GM06990 (cell line): ENCODE results near the gene GALC.

Experiments
- DNase-seq: peaks from one replicate; pipeline ENCODE4 v3.0.0-alpha.2; 2011; ENCODE audit not compliant: insufficient read length; ENCODE audit errors: extremely low read depth
- H3K27me3 ChIP-seq: replicated peaks from 2 replicates; pipeline ENCODE4 v1.6.0; 2011; ENCODE audit warnings: low read length; ENCODE audit not compliant: control insufficient read depth, insufficient read depth
- H3K36me3 ChIP-seq: 2 replicates; pipeline ENCODE4 v1.5.1; 2011; ENCODE audit warnings: low read length; ENCODE audit not compliant: control insufficient read depth, insufficient read depth
- H3K4me3 ChIP-seq: replicated peaks from 2 replicates; pipeline ENCODE4 v1.5.1; 2011; ENCODE audit warnings: low read depth, mild to moderate bottlenecking, control low read depth, low read length
- TF ChIP-seq, protein P1 (sequence below): IDR thresholded peaks from 2 replicates; pipeline ENCODE4 v1.5.1; 2011; ENCODE audit warnings: low read length, control low read depth, mild to moderate bottlenecking, inconsistent platforms; ENCODE audit not compliant: insufficient read depth, poor library complexity, severe bottlenecking

Gene GALC

DNA sequence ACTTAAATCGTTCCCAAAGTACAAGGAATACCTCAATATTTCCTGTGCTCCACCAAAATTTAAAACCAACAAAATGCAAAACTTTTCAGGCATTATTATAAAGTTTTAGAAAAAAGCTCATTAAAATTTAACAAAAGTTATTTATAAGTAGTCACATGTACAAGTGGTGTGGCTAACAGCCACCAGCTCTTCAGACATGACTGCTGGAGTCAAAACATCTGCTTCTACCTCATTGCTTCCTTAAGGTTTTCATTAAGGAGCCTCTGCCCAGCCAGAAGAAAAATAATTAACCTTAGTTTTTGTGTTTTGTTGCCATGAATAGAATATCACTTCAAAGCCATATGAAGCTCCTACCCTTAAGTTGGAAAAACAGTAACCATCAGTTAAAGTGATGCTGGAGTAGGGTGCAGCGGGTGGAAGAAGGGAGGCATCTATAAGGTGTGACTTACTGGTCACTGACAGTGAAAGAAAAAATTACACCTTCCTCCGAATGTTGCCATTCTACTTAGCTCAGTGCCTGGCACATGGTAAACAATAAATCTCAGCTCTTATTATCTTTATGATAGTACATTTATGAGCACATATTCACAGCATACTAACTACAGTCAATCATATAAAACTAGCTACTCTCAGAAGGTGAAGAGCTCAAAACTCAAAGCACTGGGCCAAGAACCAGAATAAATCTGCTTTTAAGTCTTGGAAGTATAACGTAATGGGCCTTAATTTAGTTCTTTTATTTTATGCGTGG lies 57.7 kb downstream of the GALC start:
- Histone ChIP-seq H3K27me3 (no peaks in the 10 kb centered on the region), H3K36me3 (no peaks in the 10 kb centered on the region), H3K4me3 (no peak overlapping the region)
- TF ChIP-seq, protein P1, sequence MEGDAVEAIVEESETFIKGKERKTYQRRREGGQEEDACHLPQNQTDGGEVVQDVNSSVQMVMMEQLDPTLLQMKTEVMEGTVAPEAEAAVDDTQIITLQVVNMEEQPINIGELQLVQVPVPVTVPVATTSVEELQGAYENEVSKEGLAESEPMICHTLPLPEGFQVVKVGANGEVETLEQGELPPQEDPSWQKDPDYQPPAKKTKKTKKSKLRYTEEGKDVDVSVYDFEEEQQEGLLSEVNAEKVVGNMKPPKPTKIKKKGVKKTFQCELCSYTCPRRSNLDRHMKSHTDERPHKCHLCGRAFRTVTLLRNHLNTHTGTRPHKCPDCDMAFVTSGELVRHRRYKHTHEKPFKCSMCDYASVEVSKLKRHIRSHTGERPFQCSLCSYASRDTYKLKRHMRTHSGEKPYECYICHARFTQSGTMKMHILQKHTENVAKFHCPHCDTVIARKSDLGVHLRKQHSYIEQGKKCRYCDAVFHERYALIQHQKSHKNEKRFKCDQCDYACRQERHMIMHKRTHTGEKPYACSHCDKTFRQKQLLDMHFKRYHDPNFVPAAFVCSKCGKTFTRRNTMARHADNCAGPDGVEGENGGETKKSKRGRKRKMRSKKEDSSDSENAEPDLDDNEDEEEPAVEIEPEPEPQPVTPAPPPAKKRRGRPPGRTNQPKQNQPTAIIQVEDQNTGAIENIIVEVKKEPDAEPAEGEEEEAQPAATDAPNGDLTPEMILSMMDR: no peak
- DNase-seq: no peak

DNA sequence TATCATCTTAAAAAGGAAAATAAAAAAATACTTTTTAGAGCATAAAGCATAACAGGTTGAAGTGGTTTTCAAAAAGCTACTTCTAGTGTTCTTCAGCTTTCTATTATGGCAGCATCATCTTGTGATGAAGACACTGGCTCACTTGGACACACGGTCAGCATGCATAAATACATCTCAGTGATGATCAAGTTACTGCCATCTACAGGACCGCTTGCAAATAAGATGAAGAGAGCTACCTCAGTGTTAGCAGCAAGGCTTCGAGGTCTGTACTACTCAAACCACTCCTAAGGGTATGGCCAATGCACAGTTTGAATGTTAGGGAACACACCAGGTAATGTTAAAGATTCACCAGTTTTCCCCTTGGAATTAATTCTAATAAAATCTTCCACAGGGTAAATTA lies 58.8 kb downstream of the GALC start:
- H3K36me3 ChIP-seq: no peaks in the 10 kb centered on the region

DNA sequence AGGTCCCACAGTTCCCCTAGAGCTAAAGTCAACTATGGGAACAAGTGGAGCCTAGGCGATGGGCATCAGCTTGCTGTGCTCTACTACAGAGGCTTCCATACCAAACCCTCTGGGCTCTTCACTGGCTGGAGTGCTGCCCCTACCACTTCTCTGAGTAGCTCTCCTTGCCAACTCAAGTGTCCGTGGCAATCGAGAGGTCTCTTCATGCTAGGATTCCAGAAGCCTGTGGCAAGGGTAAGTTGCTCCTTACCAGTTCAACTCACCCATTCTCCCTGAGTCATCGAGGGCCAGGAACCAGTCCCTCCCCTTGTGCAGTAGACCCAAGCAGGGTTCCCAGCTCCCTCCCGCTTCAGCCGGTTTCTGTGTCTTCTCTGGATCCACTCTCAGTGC lies 76.1 kb downstream of the GALC start:
- H3K27me3 ChIP-seq: no peaks in the 10 kb centered on the region
- no peak overlapping the region for H3K4me3 ChIP-seq
- no peak for DNase-seq
- H3K36me3 ChIP-seq: no peaks in the 10 kb centered on the region
- TF ChIP-seq, protein P1: no peak

More for the DNA sequence above, 58.8 kb downstream of the GALC start:
- TF ChIP-seq, protein P1: peak; percentile 5
- no peak overlapping the region for H3K4me3 ChIP-seq
- H3K27me3 ChIP-seq: no peaks in the 10 kb centered on the region
- no peak for DNase-seq

DNA sequence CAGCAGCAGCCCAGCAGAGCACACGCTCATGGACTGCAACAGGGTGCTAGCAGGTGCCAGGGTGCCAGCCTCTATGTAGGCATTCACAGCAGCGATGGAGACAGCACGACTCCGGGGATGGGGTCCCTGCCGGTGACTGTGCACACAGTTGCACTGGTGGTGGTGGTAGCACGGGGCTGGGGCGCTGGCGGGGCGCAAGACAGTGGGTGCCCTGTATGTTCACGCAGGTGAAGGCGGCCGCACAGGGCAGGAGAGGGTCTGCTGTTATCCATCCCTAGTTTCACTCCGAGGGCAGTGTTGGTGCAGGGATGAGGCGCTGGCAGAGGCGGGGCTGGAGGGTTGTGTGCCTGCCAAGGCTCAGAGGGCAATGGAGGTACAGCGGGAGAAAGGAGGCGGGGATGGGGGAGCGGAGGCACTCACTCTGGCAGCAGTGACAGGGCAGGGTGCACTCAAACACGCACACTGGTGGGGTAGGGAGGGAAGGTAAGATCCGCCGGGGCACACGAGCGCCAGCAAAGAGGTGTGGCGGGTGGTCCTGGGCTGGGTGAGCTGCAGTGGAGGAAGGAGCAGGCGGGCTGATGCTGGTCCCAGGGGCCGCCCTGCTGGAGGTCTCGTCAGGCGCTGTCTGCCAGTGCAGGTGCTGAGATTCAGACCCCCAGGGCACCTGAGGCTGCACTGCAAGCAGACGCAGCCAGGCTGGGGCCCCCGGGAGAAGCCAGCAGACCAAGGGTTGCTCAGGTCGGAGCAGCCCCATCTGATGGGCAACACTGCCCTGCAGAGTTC lies 76.7 kb downstream of the GALC start:
- TF ChIP-seq, protein P1: no peak
- DNase-seq: no peak
- Histone ChIP-seq H3K36me3 (no peaks in the 10 kb centered on the region), H3K27me3 (no peaks in the 10 kb centered on the region), H3K4me3 (no peak overlapping the region)

DNA sequence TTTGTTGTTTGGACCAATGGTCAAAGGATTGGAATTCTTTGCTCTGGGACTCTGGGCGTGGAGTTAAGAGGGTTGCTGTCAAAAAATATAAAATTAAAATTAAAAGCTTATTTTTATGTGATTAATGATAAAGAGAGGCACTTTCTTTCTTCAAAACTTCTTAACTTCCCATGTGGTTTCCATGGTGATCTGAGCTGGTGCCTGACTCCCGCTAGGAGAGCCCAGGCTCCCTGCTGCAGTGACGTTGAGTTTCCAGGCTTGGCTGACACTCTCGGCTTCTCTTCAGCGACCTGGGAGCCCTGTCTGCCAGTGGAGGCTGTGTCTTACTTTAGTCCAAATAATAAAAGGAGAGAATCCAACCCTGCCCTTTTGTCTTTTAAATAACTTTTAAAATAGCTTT lies 84.4 kb downstream of the GALC start:
- H3K36me3 ChIP-seq: no peaks in the 10 kb centered on the region
- no peaks in the 10 kb centered on the region for H3K27me3 ChIP-seq
- no peak overlapping the region for H3K4me3 ChIP-seq
- TF ChIP-seq, protein P1: no peak
- no peak for DNase-seq
